ENCODE results near the gene DYDC2.
"Not testable (repeated sequence)": the region's sequence is repeated elsewhere in the genome, so short reads cannot be mapped to it uniquely, and the experiment has no call there.

The DYDC2 gene

GRCh38 chr10:80356563-80356988 is at the start of gene DYDC2, which contains the start of gene DYDC1:
Gene DYDC2 (plus strand): TSS chr10:80356781. CDS start chr10:80362444, 5,663 bp downstream.
Gene DYDC1 (minus strand): TSS chr10:80356755. CDS start chr10:80352601, 4,154 bp downstream.
- peak; percentile 4 for DNase-seq (ENCODE audit: low spot score)

GRCh38 chr10:80313523-80313922 is 43.1 kb upstream of the DYDC2 start:
- DNase-seq (ENCODE audit: low spot score): no peak

GRCh38 chr10:80315391-80315790 is 41.2 kb upstream of the DYDC2 start:
- no peak for DNase-seq (ENCODE audit: low spot score)

GRCh38 chr10:80318742-80319141 is 37.8 kb upstream of the DYDC2 start:
- no peak for DNase-seq (ENCODE audit: low spot score)

GRCh38 chr10:80319318-80319717 is 37.3 kb upstream of the DYDC2 start:
- DNase-seq (ENCODE audit: low spot score): no peak

GRCh38 chr10:80319725-80320290 is 36.8 kb upstream of the DYDC2 start:
- DNase-seq (ENCODE audit: low spot score): no peak

- DNase-seq (ENCODE audit: low spot score): no peak
Observed at GRCh38 chr10:80320377-80320776, 36.2 kb upstream of the DYDC2 start.

- DNase-seq (ENCODE audit: low spot score): no peak
Observed at GRCh38 chr10:80321183-80321582, 35.4 kb upstream of the DYDC2 start.

GRCh38 chr10:80322158-80322557 is 34.4 kb upstream of the DYDC2 start:
- no peak for DNase-seq (ENCODE audit: low spot score)

GRCh38 chr10:80322711-80323110 is 33.9 kb upstream of the DYDC2 start:
- no peak for DNase-seq (ENCODE audit: low spot score)

- no peak for DNase-seq (ENCODE audit: low spot score)
Observed at GRCh38 chr10:80323311-80323710, 33.3 kb upstream of the DYDC2 start.

- DNase-seq (ENCODE audit: low spot score): peak; percentile 47
Observed at GRCh38 chr10:80324086-80324485, 32.5 kb upstream of the DYDC2 start.

GRCh38 chr10:80324891-80325364 is 31.7 kb upstream of the DYDC2 start:
- DNase-seq (ENCODE audit: low spot score): no peak

- no peak for DNase-seq (ENCODE audit: low spot score)
Observed at GRCh38 chr10:80333983-80334382, 22.6 kb upstream of the DYDC2 start.

- DNase-seq (ENCODE audit: low spot score): no peak
Observed at GRCh38 chr10:80344276-80344675, 12.3 kb upstream of the DYDC2 start.

- no peak for DNase-seq (ENCODE audit: low spot score)
Observed at GRCh38 chr10:80344912-80345311, 11.7 kb upstream of the DYDC2 start.

GRCh38 chr10:80350251-80350650 is 6.3 kb upstream of the DYDC2 start:
- no peak for DNase-seq (ENCODE audit: low spot score)

- DNase-seq (ENCODE audit: low spot score): no peak
Observed at GRCh38 chr10:80351220-80351619, 5.4 kb upstream of the DYDC2 start.

- no peak for DNase-seq (ENCODE audit: low spot score)
Observed at GRCh38 chr10:80356989-80357850, 639 bp downstream of the DYDC2 start.

- no peak for DNase-seq (ENCODE audit: low spot score)
Observed at GRCh38 chr10:80357851-80358125, 1.2 kb downstream of the DYDC2 start.

- DNase-seq (ENCODE audit: low spot score): not testable (repeated sequence)
Observed at GRCh38 chr10:80358925-80359324, 2.3 kb downstream of the DYDC2 start.

- no peak for DNase-seq (ENCODE audit: low spot score)
Observed at GRCh38 chr10:80359644-80360043, 3.1 kb downstream of the DYDC2 start.

- DNase-seq (ENCODE audit: low spot score): no peak
Observed at GRCh38 chr10:80365510-80365909, 8.9 kb downstream of the DYDC2 start.

- no peak for DNase-seq (ENCODE audit: low spot score)
Observed at GRCh38 chr10:80371467-80371866, 14.9 kb downstream of the DYDC2 start.
